Measurements from ENCODE around the gene CHST3.
"Not testable (repeated sequence)": the region's sequence is repeated elsewhere in the genome, so short reads cannot be mapped to it uniquely, and the experiment has no call there.

The CHST3 gene, protein sequence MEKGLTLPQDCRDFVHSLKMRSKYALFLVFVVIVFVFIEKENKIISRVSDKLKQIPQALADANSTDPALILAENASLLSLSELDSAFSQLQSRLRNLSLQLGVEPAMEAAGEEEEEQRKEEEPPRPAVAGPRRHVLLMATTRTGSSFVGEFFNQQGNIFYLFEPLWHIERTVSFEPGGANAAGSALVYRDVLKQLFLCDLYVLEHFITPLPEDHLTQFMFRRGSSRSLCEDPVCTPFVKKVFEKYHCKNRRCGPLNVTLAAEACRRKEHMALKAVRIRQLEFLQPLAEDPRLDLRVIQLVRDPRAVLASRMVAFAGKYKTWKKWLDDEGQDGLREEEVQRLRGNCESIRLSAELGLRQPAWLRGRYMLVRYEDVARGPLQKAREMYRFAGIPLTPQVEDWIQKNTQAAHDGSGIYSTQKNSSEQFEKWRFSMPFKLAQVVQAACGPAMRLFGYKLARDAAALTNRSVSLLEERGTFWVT

DNA sequence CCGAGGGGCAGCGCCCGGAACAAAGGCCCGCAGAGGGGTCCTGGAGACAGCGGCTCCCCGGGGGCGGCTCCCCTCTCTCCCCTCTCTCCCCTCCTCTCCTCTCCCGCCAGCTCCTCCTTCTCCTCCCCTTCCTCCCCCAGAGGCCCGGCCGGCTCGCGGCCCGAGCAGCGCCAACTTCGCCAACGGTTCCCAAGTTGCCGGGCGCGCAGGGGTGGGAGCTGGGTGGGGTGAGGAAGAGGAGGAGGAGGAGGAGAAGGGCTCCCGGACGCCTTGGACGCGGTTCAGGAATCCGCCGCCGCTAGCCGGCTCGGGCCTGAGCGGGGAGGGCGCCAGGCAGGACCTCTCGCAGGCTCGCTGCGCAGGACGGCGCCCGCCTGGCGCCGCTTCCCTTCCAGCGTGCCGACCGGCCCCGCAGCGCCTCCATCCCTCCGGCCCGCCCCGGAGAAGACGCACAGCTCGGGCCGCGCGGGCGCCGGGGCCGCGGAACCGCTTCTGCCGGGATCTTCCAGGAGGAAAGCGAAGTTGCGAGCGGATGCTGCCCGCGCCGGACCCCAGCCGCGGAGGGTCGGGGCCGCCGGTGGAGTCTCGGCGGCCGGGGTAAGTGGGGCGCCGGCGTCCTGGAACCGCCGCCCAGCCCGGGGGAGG, at the start of gene CHST3:
Gene CHST3 (plus strand): TSS at position 298 of the 645 bp plus-strand sequence. CDS start 41,448 bp downstream, outside the sequence.
- DNase-seq: peak; percentile 48

DNA sequence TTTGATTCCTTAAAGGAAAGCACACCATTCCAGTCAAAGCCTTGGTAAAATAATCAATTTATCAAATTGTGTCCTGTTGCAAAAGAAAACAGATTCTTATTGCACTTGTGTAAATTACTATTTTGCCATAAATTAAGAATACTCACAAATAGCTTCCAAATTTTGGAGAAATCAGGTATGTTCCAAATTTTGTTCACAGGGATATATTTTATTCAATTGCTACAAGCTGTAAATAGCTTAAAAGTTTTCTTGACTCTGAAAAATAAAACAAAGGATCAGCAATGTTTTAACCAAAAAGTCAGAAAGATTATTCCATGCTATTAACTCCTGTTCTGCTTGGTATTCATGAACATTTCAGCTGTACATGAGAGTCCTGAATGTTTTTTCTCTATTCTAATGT, 47.4 kb upstream of the CHST3 start:
- DNase-seq: no peak

DNA sequence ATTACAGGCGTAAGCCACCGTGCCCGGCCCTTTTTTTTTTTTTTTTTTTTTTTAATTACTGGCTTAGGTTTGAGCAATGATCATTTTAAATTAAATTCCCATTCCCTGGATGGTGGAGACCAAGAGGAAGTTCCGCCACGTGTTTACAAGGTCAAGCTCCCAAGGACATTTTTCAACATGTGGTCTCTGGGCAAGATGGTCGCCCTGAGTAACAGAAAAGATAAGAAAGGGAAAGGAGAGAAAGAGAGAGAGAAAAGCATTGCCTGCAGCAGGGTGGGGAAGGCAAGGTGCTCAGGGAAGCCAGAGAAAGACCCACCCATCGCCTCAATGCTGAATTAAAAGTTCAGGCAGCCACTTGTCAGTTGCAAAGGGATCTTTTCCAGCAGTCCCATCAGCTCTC, 45.2 kb upstream of the CHST3 start:
- DNase-seq: no peak

DNA sequence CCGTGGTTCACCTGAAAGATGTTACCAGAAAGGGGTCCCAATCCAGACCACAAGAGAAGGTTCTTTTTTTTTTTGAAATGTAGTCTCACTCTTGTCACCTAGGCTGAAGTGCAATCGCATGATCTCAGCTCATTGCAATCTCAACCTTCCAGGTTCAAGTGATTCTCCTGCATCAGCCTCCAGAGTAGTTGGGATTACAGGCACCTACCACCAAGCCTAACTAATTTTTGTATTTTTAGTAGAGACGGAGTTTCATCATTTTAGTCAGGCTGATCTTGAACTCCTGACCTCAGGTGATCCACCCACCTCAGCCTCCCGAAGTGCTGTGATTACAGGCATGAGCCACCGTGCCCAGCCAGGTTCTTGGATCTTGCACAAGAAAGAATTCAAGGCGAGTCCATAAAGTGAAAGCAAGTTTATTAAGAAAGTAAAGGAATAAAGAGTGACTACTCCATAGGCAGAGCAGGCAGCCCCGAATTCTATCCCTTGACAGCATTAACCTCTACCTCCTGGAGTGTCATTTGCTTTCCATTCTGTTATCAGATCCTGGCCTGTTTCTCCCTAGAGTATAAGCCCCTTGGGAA, 44.1 kb upstream of the CHST3 start:
- not testable (repeated sequence) for DNase-seq

DNA sequence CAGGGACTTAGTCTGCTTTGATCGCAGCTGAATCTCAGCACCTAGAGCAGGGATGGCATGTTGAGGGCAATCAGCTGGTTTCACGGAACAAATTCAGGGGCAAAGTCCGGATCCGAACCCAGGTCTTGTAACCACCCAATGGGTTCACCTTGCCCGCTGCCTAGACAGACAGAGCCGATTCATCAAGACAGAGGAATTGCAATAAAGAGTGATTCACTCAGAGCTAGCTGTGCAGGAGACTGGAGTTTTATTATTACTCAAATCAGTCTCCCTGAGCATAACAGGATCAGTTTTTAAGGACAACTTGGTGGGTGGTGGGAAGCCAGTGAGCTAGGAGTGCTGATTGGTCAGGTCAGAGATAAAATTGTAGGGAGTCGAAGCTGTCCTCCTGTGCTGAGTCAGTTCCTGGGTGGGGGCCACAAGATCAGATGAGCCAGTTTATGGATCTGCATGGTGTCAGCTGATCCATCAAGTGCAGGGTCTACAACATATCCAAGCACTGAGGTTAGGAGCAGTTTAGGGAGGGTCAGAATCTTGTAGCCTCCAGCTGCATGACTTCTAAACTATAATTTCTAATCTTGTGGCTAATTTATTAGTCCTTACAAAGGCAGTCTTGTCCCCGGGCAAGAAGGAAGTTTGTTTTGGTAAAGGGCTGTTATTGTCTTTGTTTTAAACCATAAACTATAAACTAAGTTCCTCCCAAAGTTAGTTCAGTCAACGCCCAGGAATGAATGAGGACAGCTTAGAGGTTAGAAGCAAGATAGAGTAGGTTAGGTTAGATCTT, 43.5 kb upstream of the CHST3 start:
- DNase-seq: no peak

DNA sequence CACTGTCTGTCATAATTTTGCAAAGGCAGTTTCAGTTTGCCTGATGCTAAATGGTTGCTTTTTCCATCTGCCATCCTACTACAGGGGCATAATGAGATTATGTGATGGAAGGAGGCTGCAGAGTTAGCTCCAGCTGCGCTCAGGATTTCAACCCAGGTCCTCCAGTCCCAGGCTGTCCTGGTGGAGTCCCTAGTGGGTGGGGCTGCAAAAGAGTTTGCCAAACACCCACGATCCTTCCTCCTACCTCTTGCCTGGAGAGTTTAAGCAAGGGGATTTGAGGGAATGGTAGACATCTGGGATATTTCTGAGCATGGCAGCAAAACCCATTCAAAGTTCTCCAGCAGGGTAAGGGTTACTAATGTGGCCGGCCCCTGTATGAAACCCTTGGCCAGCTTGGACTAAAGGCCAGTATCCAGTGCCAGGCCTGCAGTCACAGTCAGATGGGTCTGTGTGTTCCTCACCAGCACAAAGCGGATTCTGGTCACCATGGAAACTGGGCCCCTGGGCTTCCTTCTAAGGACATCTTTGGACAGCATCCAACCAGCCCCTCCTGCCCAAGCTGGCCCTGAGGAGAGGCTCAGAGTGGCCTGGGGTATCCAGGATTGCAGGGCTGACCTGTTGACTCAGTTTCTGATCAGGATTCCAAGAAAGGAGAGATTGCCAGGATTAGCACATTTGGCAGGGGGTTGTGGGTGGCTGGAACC, 42.7 kb upstream of the CHST3 start:
- DNase-seq: peak; percentile 18

DNA sequence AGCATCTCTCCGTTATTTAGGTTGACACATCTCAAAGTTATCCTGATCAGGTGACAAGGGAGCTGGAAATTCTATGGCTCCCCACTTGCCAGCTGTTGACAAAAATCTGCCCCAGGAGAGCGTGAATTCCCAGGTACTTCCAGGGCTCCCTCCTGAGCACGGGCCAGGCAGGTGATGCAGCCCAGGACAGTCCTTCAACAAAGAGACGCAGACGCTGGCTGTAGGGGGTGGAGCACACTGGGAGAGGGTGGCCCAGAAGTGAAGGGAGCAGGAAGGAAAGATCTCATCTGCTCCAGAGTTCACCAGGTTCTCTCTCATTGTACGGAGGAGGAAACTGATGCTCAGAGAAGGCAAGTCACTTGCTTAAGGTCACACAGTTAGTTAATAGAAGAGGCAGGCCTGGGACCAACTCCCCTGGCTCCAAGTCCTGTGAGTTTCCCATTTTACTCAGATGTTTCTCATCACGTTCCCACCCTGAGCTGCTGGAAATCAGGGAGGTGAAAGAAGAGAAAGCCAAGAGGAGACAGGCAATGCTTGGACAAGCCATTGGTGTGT, 41.0 kb upstream of the CHST3 start:
- peak; percentile 20 for DNase-seq

DNA sequence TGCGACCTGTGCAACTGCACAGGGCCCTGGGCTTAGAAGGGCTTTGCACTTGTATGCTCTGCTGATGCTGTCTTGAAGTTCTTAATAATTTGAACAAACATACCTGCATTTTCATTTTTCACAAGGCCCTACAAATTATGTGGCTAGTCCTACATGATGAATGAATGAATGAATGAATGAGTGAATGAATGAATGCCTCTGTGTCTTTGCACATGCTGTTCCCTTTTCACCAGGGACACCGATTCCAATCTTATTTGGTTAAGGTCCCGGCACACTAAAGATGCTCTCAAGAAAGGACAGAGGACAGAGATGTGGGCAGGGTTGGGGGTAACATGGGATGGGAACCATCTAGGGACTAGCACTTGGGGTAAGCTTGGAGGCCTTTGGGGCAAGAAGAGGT, 39.4 kb upstream of the CHST3 start:
- no peak for DNase-seq

DNA sequence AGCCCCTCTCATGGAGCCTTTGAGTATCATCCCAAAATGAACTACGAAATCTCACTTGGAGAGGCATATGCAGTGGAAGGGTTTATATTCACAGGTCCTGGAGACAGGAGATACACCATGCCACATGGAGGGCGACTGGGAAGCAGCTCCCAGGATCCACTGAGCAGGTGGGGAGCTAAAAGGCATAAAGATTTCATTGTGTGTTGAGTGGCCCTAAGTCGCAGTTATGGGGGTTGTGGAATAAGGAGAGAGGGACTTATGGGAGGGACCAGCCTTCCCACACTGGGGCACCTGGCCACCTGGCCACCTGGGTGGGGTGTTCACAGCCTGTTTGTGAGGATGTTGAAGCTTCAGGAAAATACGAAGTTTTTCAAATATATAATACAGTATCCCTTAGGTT, 37.0 kb upstream of the CHST3 start:
- no peak for DNase-seq

DNA sequence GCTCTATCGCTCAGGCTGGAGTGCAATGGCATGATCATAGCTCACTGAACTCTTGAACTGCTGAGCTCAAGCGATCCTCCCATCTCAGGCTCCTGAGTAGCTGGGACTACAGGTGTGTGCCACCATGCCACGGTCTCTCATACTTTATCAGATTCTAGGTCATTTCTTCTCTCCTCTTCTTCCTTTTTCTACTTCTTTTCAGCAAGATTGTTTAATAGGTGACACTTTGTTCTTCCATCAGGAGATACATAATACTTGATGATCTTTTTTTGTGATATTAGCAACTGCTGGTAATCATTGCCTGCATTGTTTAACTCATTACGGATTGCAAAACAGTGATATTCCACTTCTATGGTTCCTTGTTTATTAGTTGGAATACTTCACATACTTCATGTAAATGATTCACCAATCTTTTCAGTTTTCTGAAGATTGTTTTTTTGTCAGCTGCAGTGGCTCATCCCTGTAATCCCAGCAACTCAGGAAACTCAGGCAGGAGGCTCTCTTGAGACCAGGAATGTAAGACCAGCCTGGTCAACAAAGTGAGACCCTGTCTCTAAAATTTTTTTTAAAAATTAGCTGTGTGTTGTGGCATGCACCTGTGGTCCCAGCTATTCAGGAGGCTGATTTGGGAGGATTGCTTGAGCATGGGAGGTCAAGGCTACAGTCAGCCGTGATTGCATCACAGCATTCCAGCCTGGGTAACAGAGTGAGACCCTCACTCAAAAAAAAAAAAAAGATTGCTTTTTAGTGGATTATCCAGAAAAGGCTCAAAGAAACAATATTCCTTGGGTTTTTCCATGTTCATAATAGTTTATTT, 36.2 kb upstream of the CHST3 start:
- no peak for DNase-seq

DNA sequence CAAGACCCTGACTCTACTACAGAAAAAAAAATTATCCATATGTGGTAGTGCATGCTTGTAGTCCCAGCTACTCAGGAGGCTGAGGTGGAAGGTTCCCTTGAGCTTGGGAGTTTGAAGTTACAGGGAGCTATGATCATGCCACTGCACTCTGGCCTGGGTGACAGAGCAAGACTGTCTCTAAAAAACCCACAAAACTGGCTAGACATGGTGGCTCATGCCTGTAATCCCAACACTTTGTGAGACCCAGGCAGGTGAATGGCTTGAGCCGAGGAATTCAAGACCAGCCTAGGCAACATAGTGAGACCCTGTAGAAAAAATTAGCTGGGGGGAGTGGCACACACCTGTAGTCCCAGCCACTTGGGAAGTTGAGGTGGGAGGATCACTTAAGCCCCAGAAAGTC, 32.9 kb upstream of the CHST3 start:
- DNase-seq: no peak

DNA sequence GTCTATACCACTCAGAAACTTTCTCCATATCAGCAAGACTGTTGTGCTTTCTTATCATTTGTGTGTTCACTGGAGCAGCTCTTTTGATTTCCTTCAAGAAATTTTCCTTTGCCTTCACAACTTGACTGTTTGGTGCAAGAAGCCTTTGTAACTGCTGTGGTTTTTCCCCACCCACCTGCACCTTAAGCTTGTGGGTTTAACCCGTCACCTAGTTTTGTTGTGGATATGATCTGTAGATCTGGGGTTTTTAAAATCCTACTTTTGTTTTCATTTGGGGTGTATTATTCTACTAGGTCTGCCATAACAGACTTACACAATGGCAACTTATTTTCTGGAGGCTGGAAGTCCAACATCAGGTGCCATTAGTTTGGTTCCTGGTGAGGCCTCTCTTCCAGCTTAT, 30.5 kb upstream of the CHST3 start:
- DNase-seq: no peak

DNA sequence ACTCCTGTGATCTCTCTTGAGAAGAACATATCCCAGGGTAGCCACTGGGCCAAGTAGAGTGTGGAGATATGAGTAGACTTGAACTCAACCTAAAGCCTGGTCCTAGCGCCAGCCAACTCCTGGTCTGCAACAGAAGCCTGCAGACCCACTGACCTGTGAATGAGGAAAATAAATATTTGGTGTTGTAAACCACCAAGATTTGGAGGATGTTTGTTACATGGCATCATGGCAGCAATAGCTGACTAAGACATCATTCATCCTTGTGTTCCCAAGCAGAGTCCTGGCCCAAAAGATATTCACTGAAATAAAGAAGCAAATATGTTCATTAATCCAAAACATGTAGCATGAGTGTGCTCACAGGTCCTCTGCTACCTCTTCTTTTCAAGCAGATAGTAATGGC, 26.0 kb upstream of the CHST3 start:
- no peak for DNase-seq

DNA sequence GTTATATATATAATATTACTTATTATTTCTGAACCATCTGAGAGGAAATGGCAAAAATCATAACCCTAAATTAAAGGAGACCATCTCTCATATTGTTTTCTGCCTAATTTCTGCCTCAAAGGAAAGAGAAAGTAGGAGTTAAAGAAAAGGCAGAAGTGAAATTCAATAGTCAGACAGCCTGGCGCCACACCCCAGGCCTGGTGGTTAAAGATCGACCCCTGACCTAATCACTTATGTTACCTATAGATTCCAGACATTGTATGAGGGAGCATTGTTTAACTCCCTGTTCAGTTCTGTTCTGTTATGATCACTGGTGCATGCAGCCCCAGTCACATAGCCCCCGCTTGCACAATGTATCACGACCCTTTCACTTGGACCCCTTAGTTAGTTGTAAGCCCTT, 24.9 kb upstream of the CHST3 start:
- DNase-seq: no peak

DNA sequence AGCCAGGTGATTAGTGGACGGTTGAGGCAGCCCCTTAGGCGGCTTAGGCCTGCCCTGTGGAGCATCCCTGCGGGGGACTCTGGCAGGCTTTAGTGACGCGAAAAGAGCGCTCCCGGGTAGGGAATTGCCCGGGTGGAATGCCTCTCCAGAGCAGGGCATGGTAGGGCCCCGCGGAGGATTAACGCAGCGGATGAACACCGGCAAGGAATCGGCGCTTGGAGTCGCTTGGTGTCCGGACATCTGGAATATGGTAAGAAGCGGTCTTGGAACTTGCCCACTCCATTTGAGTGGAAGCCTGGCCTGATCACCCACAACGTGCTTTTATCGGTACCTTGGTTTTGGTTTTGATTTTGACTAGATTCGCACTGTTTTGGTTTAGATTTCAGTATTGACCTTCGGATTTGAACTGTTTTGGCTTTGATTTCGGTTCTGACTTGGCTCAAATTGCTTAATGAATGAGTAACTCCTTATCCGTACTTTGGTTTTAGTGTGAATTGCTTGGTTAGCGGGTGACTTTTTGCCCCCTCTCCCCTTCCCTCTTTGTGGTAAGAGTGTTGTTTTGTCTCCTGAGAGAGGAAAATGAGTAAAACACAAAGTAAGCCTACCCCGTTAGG, 24.2 kb upstream of the CHST3 start:
- no peak for DNase-seq

DNA sequence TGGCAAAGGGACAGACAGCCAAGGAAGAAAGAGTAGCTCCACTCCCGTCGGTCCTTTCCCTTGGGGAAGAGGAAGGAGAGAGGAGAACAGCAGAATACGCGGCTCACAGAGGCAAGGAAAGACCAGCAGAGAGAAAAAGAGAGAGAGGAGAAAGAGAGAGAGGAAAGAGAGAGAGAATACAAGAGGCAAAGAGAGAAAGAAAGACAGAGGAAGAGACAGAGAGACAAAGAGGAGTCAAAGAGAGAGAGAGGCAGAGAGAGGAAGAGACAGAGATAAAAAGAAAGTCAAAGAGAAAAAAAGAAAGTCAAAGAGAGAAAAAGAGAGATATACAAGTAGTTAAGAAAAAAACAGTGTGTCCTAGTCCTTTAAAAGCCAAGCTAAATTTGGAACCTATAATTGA, 23.4 kb upstream of the CHST3 start:
- DNase-seq: no peak

DNA sequence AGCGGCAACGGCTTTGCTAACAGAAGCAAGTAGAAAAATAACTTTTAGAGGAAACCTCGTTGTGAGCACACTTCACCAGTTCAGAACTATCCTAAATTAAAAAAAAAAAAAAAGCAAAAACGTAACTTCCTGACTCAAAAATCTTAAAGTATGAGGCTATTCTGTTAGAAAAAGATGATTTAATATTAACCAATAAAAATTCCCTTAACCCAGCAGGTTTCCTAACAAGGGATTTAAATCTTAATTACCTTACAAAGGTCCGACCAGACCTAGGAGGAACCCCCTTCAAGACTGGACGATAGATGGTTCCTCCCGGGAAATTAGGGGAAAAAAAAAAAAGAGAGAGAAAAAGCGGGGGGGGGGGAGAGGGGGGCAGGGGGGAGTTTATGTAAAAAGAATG, 22.9 kb upstream of the CHST3 start:
- DNase-seq: no peak

DNA sequence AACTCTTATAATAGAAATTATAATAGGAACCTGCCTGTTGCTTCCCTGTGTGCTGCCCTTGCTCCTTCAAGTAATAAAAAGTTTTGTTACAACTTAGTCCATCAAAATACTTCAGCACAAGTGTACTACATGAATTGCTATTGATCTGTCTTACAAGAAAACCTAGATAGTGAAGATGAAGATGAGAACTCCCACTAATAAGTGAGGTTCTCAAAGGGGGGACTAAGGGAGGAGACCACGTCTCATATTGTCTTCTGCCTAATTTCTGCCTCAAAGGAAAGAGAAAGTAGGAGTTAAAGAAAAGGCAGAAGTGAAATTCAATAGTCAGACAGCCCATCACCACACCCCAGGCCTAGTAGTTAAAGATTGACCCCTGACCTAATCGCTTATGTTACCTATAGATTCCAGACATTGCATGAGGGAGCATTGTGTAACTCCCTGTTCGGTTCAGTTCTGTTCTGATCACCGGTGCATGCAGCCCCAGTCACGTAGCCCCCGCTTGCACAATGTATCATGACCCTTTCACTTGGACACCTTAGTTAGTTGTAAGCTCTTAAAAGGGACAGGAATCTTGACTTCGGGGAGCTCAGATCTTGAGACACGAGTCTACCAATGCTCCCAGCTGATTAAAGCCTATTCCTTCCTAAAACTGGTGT, 18.2 kb upstream of the CHST3 start:
- no peak for DNase-seq

DNA sequence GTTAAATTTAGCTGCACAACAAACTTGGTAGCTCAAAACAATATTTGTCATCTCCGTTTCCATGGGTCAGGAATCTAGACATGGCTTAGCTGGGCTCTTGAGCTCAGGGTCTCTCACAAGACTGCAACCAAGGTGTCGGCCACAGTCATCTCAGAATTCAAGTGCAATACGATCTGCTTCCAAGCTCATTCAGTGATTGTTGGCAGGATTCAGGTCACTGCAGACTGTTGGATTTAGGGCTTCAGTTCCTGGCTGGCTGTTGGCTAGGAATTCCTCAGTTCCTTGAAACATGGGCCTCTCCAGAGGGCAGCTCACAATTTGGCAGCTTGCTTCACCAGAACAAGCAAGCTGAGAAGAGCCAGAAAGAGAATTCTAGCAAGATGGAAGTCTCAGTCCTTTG, 17.5 kb upstream of the CHST3 start:
- no peak for DNase-seq

DNA sequence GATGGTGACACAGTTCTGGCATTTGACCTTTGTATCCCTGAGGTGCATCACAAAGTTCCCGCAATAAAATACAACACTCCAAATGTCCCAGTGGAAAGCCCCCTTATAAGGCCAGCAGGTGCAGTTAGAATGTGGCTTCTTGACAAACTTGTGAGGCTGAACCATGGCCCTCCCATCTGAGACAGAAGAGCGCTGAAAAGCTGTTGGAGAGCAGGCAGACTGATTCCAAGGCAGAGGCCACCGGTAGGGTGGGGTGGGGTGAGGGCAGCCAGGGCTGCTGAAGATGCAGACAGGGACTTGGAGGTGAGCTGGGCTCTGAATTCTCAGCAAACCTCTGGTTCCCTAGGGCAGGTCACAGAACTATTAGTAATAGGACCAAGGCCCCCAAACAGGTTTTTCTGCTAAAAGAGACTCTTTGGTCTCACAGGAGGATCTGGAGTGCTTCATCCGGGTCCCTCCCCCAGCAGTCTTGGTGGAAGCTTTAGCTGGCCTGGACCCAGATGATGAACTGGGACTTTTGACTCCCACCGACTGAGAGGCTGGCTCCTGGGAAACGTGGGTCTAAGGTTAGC, 15.6 kb upstream of the CHST3 start:
- DNase-seq: no peak

Measured in NCI-H146 (cell line).